H9 (cell line): ENCODE measurements around the gene SERPINA6. TPM values are rescaled to one million over a fixed set of nuclear protein-coding genes. Genes with fewer than 3 reads are reported as not detected.

Experiments
- DNase-seq: peaks from one replicate; pipeline ENCODE4 v3.0.0-alpha.2; 2017
- H2AFZ ChIP-seq: one replicate; pipeline ENCODE4 v1.6.1; 2013; ENCODE audit warnings: mild to moderate bottlenecking, low read length, control low read depth, moderate library complexity
- H2AK5ac ChIP-seq: 2 replicates; pipeline ENCODE4 v1.6.1; 2013; ENCODE audit warnings: low read length, control low read depth, mixed read lengths; ENCODE audit not compliant: insufficient read length
- H2BK120ac ChIP-seq: one replicate; pipeline ENCODE4 v1.6.1; 2013; ENCODE audit warnings: low read depth, mild to moderate bottlenecking, low read length, control low read depth, inconsistent platforms; ENCODE audit not compliant: poor library complexity, severe bottlenecking
- H2BK12ac ChIP-seq: 2 replicates; pipeline ENCODE4 v1.6.1; 2013; ENCODE audit warnings: low read length, control low read depth, mixed read lengths, low read depth; ENCODE audit not compliant: insufficient read length
- H2BK15ac ChIP-seq: 2 replicates; pipeline ENCODE4 v1.6.1; 2013; ENCODE audit warnings: low read depth, low read length, control low read depth
- H2BK20ac ChIP-seq: one replicate; pipeline ENCODE4 v1.6.1; 2013; ENCODE audit warnings: low read depth, mild to moderate bottlenecking, low read length, control low read depth, inconsistent platforms; ENCODE audit not compliant: poor library complexity, severe bottlenecking
- H2BK5ac ChIP-seq: 2 replicates; pipeline ENCODE4 v1.6.1; 2013; ENCODE audit warnings: low read length, control low read depth, mixed read lengths; ENCODE audit not compliant: insufficient read length
- H3K14ac ChIP-seq: 2 replicates; pipeline ENCODE4 v1.6.1; 2013; ENCODE audit warnings: low read length, control low read depth; ENCODE audit not compliant: insufficient read depth
- H3K18ac ChIP-seq: 2 replicates; pipeline ENCODE4 v1.6.1; 2013; ENCODE audit warnings: low read depth, mild to moderate bottlenecking, mixed read lengths, low read length, control low read depth; ENCODE audit not compliant: insufficient read length
- H3K23ac ChIP-seq: 2 replicates; pipeline ENCODE4 v1.6.1; 2013; ENCODE audit warnings: low read length, control low read depth, mixed read lengths, low read depth; ENCODE audit not compliant: insufficient read length
- H3K23me2 ChIP-seq: 2 replicates; pipeline ENCODE4 v1.6.1; 2013; ENCODE audit warnings: low read depth, mild to moderate bottlenecking, mixed read lengths, low read length, control low read depth; ENCODE audit not compliant: insufficient read length, poor library complexity, severe bottlenecking
- H3K27ac ChIP-seq: 2 replicates; pipeline ENCODE4 v1.5.1; 2013; ENCODE audit warnings: low read length, control low read depth, mixed read lengths, low read depth; ENCODE audit not compliant: insufficient read length
- H3K27me3 ChIP-seq: 2 replicates; pipeline ENCODE4 v1.6.1; 2013; ENCODE audit warnings: low read length, control low read depth, inconsistent platforms; ENCODE audit not compliant: insufficient read depth
- H3K4ac ChIP-seq: 2 replicates; pipeline ENCODE4 v1.6.1; 2013; ENCODE audit warnings: low read depth, mild to moderate bottlenecking, control low read depth, inconsistent platforms, low read length, moderate library complexity
- H3K4me1 ChIP-seq: 2 replicates; pipeline ENCODE4 v1.6.1; 2013; ENCODE audit warnings: low read length, control low read depth, inconsistent platforms; ENCODE audit not compliant: insufficient read depth
- H3K4me2 ChIP-seq: 2 replicates; pipeline ENCODE4 v1.6.1; 2013; ENCODE audit warnings: low read length, control low read depth, mixed read lengths; ENCODE audit not compliant: insufficient read length, insufficient read depth
- H3K56ac ChIP-seq: 2 replicates; pipeline ENCODE4 v1.6.1; 2013; ENCODE audit warnings: low read depth, mild to moderate bottlenecking, mixed read lengths, low read length, control low read depth; ENCODE audit not compliant: insufficient read length
- H3K79me1 ChIP-seq: 2 replicates; pipeline ENCODE4 v1.6.1; 2013; ENCODE audit warnings: low read depth, mild to moderate bottlenecking, moderate library complexity, low read length, control low read depth, inconsistent platforms; ENCODE audit not compliant: insufficient read depth, poor library complexity, severe bottlenecking
- H3K79me2 ChIP-seq: 2 replicates; pipeline ENCODE4 v1.6.1; 2013; ENCODE audit warnings: low read length, control low read depth, inconsistent platforms; ENCODE audit not compliant: insufficient read depth
- H3K9ac ChIP-seq: 2 replicates; pipeline ENCODE4 v1.6.1; 2013; ENCODE audit warnings: low read length, control low read depth, mixed read lengths; ENCODE audit not compliant: insufficient read length; ENCODE audit errors: extremely low read depth
- H3K9me3 ChIP-seq: one replicate; pipeline ENCODE4 v1.6.1; 2013; ENCODE audit warnings: low read depth, low read length, inconsistent platforms; ENCODE audit not compliant: control insufficient read depth
- H3T11ph ChIP-seq: one replicate; pipeline ENCODE4 v1.6.1; 2013; ENCODE audit warnings: mild to moderate bottlenecking, low read length, control low read depth, inconsistent platforms
- H4K20me1 ChIP-seq: one replicate; pipeline ENCODE4 v1.6.1; 2013; ENCODE audit not compliant: control insufficient read depth, insufficient read length, insufficient read depth
- H4K5ac ChIP-seq: 2 replicates; pipeline ENCODE4 v1.6.1; 2013; ENCODE audit warnings: low read depth, mild to moderate bottlenecking, mixed read lengths, low read length, control low read depth; ENCODE audit not compliant: insufficient read length
- H4K8ac ChIP-seq: replicated peaks from 2 replicates; pipeline ENCODE4 v1.6.1; 2013; ENCODE audit warnings: low read length, control low read depth, mixed read lengths, low read depth; ENCODE audit not compliant: insufficient read length
- H4K91ac ChIP-seq: 2 replicates; pipeline ENCODE4 v1.6.1; 2013; ENCODE audit warnings: low read depth, mild to moderate bottlenecking, moderate library complexity, mixed read lengths, low read length, control low read depth; ENCODE audit not compliant: insufficient read length
- H3K27ac Mint-ChIP-seq, 3 experiments: 2 replicates in 2 of 3; 3 replicates in 1 of 3; pipeline ENCODE4 v1.8.0; 2020 to 2021; ENCODE audit warnings: mixed read lengths in 3 of 3, mild to moderate bottlenecking in 1 of 3, moderate library complexity in 1 of 3
- H3K27me3 Mint-ChIP-seq: 2 replicates; pipeline ENCODE4 v1.8.0; 2021; ENCODE audit warnings: low read depth, mild to moderate bottlenecking, moderate library complexity, mixed read lengths
- H3K36me3 Mint-ChIP-seq, 3 experiments: 2 replicates in 2 of 3; 3 replicates in 1 of 3; pipeline ENCODE4 v1.8.0; 2020 to 2021; ENCODE audit warnings: low read depth in 3 of 3, mixed read lengths in 3 of 3; ENCODE audit not compliant: insufficient read depth in 1 of 3
- H3K4me1 Mint-ChIP-seq, 2 experiments: 2 replicates each; pipeline ENCODE4 v1.8.0; 2020; ENCODE audit warnings: mixed read lengths in 2 of 2
- H3K4me3 Mint-ChIP-seq, 2 experiments: 2 replicates in 1 of 2; 3 replicates in 1 of 2; pipeline ENCODE4 v1.8.0; 2020 to 2021; ENCODE audit warnings: mild to moderate bottlenecking in 2 of 2, mixed read lengths in 2 of 2, moderate library complexity in 1 of 2
- H3K9me3 Mint-ChIP-seq, 2 experiments: 2 replicates in 1 of 2; 3 replicates in 1 of 2; pipeline ENCODE4 v1.8.0; 2020; ENCODE audit warnings: mild to moderate bottlenecking in 2 of 2, mixed read lengths in 2 of 2, moderate library complexity in 1 of 2
- CTCF ChIP-seq: fragments of 200-600 bp; sonication (generic); conservative IDR thresholded peaks from 3 replicates; pipeline ENCODE4 v1.8.0; 2021; ENCODE audit warnings: antibody characterized with exemption, mild to moderate bottlenecking
- WGBS: extraction: QIAGEN DNeasy Blood & Tissue Kit; methylation state at CpG from one replicate; pipeline ENCODE4 v1.1.7; 2013; ENCODE audit warnings: missing lambda C conversion rate, low lambda C conversion rate, mixed read lengths; ENCODE audit not compliant: insufficient read length; ENCODE audit errors: extremely low coverage; 5-methylcytosine and 5-hydroxymethylcytosine counted together
- total RNA-seq: library from RNA; stranded (reverse); gene quantifications from 2 replicates; pipeline ENCODE4 v1.2.1, GENCODE V29; 2021

The SERPINA6 gene
- total RNA-seq, 1 experiment from 2014 or later, result not detected

GRCh38 chr14:94329857-94330256 lies 6.7 kb upstream of the SERPINA6 start:
- H3K9me3 Mint-ChIP-seq, result 0 out of 5 replicates have a peak, but pooled peaks cover 0 to 3% of the 10 kb centered on the region in 2 experiments
- Histone ChIP-seq H4K5ac (no peak overlapping the region), H3K4me2 (no peak overlapping the region)

More at GRCh38 chr14:94329857-94330256, 6.7 kb upstream of the SERPINA6 start:
- no peak for TF ChIP-seq CTCF
- no peaks in the 10 kb centered on the region for H3K4me1 ChIP-seq
- Mint-ChIP-seq H3K27me3 (no peaks in the 10 kb centered on the region), H3K4me3 (no peak overlapping the region), H3K36me3 (no peaks in the 10 kb centered on the region), H3K27ac (no peak overlapping the region), H3K4me1 (peaks cover 2 to 4% of the 10 kb centered on the region in 2 experiments; a peak in 3 of 4 replicates)
- no peak overlapping the region for H2AFZ ChIP-seq
- H3K23me2 ChIP-seq, result no peaks in the 10 kb centered on the region
- H2BK20ac ChIP-seq, result no peak overlapping the region
- no peak overlapping the region for H3K23ac ChIP-seq
- H4K20me1 ChIP-seq, result no peaks in the 10 kb centered on the region
- no peaks in the 10 kb centered on the region for H3K9me3 ChIP-seq
- H3K56ac ChIP-seq, result no peak overlapping the region
- no peak overlapping the region for H2BK12ac ChIP-seq
- no peaks in the 10 kb centered on the region for H3K79me2 ChIP-seq
- H3K27me3 ChIP-seq, result no peaks in the 10 kb centered on the region
- H3K18ac ChIP-seq, result no peak overlapping the region
- no peak overlapping the region for H2BK5ac ChIP-seq
- no peaks in the 10 kb centered on the region for H3K79me1 ChIP-seq
- no peak overlapping the region for H3K9ac ChIP-seq
- no CpG with 5 or more reads among the region's 4 CpGs for WGBS
- no peak overlapping the region for H4K8ac ChIP-seq
- DNase-seq, result no peak
- H3K4ac ChIP-seq, result no peak overlapping the region
- no peak overlapping the region for H2BK120ac ChIP-seq
- no peak overlapping the region for H3K14ac ChIP-seq
- H4K91ac ChIP-seq, result no peak overlapping the region
- H3T11ph ChIP-seq, result no peak overlapping the region
- no peak overlapping the region for H2AK5ac ChIP-seq
- no peak overlapping the region for H2BK15ac ChIP-seq
- H3K27ac ChIP-seq, result no peak overlapping the region
